ENCODE results near the gene KAZN.
A peak's percentile ranks its signal among the peaks of the same experiment; 100 is the strongest.

The KAZN gene

GRCh38 chr1:15155888-15156741 is 557.6 kb downstream of the KAZN start:
- DNase-seq: no peak
- in situ Hi-C loops (cut with HindIII; ENCODE audit: low pct_ligation_motif_present, low pct_unique_long_range_greater_than_20kb, low sequenced_read_pairs): no loop called here

GRCh38 chr1:15156807-15157380 is 558.4 kb downstream of the KAZN start:
- in situ Hi-C loops (cut with HindIII; ENCODE audit: low pct_ligation_motif_present, low pct_unique_long_range_greater_than_20kb, low sequenced_read_pairs): no loop called here
- DNase-seq: no peak

GRCh38 chr1:15157524-15158399 is 559.3 kb downstream of the KAZN start:
- in situ Hi-C loops (cut with HindIII; ENCODE audit: low pct_ligation_motif_present, low pct_unique_long_range_greater_than_20kb, low sequenced_read_pairs): no loop called here
- no peak for DNase-seq

- peak; percentile 73 for DNase-seq
- in situ Hi-C loops (cut with HindIII; ENCODE audit: low pct_ligation_motif_present, low pct_unique_long_range_greater_than_20kb, low sequenced_read_pairs): no loop called here
Measured at GRCh38 chr1:15158506-15159165, 560.2 kb downstream of the KAZN start.

GRCh38 chr1:15159166-15159555 is 560.7 kb downstream of the KAZN start:
- in situ Hi-C loops (cut with HindIII; ENCODE audit: low pct_ligation_motif_present, low pct_unique_long_range_greater_than_20kb, low sequenced_read_pairs): no loop called here
- DNase-seq: no peak

- in situ Hi-C loops (cut with HindIII; ENCODE audit: low pct_ligation_motif_present, low pct_unique_long_range_greater_than_20kb, low sequenced_read_pairs): no loop called here
Measured at GRCh38 chr1:15160626-15161025, 562.1 kb downstream of the KAZN start.

DNA sequence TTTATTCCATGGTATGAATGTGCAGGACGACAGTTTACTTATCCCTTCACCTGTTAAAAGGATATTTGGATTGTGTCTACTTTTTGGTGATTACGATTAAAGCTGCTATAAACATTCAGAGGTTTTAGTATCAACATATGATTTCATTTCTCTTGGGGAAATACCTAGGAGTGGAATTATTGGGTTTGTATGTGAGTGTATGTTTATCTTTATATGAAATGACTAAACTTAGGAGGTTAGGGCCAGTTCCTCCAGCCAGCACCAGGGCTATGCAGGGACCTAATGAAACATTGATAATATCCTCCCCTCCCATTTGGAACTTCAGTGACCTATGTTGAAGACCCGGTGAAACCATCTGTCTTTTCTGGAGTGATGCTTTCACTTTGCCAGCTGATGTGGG is 568.9 kb downstream of the KAZN start:
- no peak for DNase-seq
- in situ Hi-C loops (cut with HindIII; ENCODE audit: low pct_ligation_motif_present, low pct_unique_long_range_greater_than_20kb, low sequenced_read_pairs): no loop called here

More at GRCh38 chr1:15160626-15161025, 562.1 kb downstream of the KAZN start:
- no peak for DNase-seq
